Muscle of leg (tissue), 11 donors: ENCODE measurements around the gene BFSP2. TPM values are rescaled to one million over a fixed set of nuclear protein-coding genes. Genes with fewer than 3 reads are reported as not detected.

Source experiments
- DNase-seq: peaks from one replicate; pipeline ENCODE4 v3.0.0; 2013
- H3K27ac ChIP-seq: one replicate; pipeline ENCODE4 v1.5.1; 2013; ENCODE audit warnings: mild to moderate bottlenecking, low read length, control low read depth
- H3K27me3 ChIP-seq: one replicate; pipeline ENCODE4 v1.6.1; 2013; ENCODE audit warnings: low read length; ENCODE audit not compliant: control insufficient read depth, insufficient read depth
- H3K36me3 ChIP-seq: one replicate; pipeline ENCODE4 v1.6.1; 2013; ENCODE audit warnings: low read length; ENCODE audit not compliant: control insufficient read depth, insufficient read depth
- H3K4me1 ChIP-seq: one replicate; pipeline ENCODE4 v1.6.1; 2013; ENCODE audit warnings: low read length; ENCODE audit not compliant: control insufficient read depth, insufficient read depth
- H3K4me3 ChIP-seq: one replicate; pipeline ENCODE4 v1.5.1; 2013; ENCODE audit warnings: low read length, control low read depth
- H3K9me3 ChIP-seq: replicated peaks from 2 replicates; pipeline ENCODE4 v1.6.1; 2013; ENCODE audit warnings: low read depth, low read length; ENCODE audit not compliant: control insufficient read depth
- WGBS: methylation state at CpG from one replicate; pipeline ENCODE4 v1.1.5; 2013; ENCODE audit warnings: missing lambda C conversion rate; ENCODE audit not compliant: insufficient coverage; 5-methylcytosine and 5-hydroxymethylcytosine counted together
- polyA plus RNA-seq, 8 donors: library from polyadenylated mRNA; unstranded; fragments of 120-200 nt; gene quantifications; one replicate each; pipeline versions ENCODE4 v1.2.1 to v1.2.3, GENCODE V29; 2013; ENCODE audit warnings: inconsistent platforms in 1 of 8, low replicate concordance in 1 of 8; ENCODE audit not compliant: insufficient read length in 8 of 8, insufficient read depth in 1 of 8
- total RNA-seq: library from RNA; stranded (reverse); fragments of 120-200 nt; gene quantifications from one replicate; pipeline ENCODE4 v1.2.4, GENCODE V29; 2013

BFSP2 gene
- total and polyA plus RNA-seq, 9 donors: not detected

GRCh38 chr3:133368371-133369067 is 31.3 kb upstream of the BFSP2 start:
- H3K4me1 ChIP-seq: peaks cover 2% of the 10 kb centered on the region
- no peaks in the 10 kb centered on the region for H3K9me3 ChIP-seq
- 0% methylated on average over 1 of the region's 4 CpGs for WGBS
- H3K36me3 ChIP-seq: no peaks in the 10 kb centered on the region
- DNase-seq: no peak
- H3K27me3 ChIP-seq: no peaks in the 10 kb centered on the region
- H3K27ac ChIP-seq: no peak overlapping the region
- no peak overlapping the region for H3K4me3 ChIP-seq

- no peaks in the 10 kb centered on the region for H3K9me3 ChIP-seq
- H3K27ac ChIP-seq: no peak overlapping the region
- peaks cover 2% of the 10 kb centered on the region for H3K4me1 ChIP-seq
- H3K36me3 ChIP-seq: no peaks in the 10 kb centered on the region
- no peak overlapping the region for H3K4me3 ChIP-seq
- DNase-seq: no peak
- WGBS: 72% methylated on average over 5 of the region's 9 CpGs
- no peaks in the 10 kb centered on the region for H3K27me3 ChIP-seq
Measured at GRCh38 chr3:133369068-133369440, 30.8 kb upstream of the BFSP2 start.

- no peaks in the 10 kb centered on the region for H3K9me3 ChIP-seq
Measured at GRCh38 chr3:133371181-133371580, 28.7 kb upstream of the BFSP2 start.

GRCh38 chr3:133371676-133372075 is 28.2 kb upstream of the BFSP2 start:
- Histone ChIP-seq H3K4me3 (no peak overlapping the region), H3K9me3 (no peaks in the 10 kb centered on the region), H3K4me1 (peaks cover 9% of the 10 kb centered on the region), H3K36me3 (no peaks in the 10 kb centered on the region), H3K27ac (no peak overlapping the region), H3K27me3 (no peaks in the 10 kb centered on the region)
- WGBS: 100% methylated on average over 1 of the region's 1 CpG
- no peak for DNase-seq

More at GRCh38 chr3:133371181-133371580, 28.7 kb upstream of the BFSP2 start:
- Histone ChIP-seq H3K36me3 (no peaks in the 10 kb centered on the region), H3K27me3 (no peaks in the 10 kb centered on the region), H3K4me3 (no peak overlapping the region), H3K27ac (no peak overlapping the region), H3K4me1 (peaks cover 4% of the 10 kb centered on the region)
- no CpG with 5 or more reads among the region's 2 CpGs for WGBS
- DNase-seq: no peak

- Histone ChIP-seq H3K4me3 (no peak overlapping the region), H3K36me3 (no peaks in the 10 kb centered on the region), H3K27ac (no peak overlapping the region), H3K9me3 (no peaks in the 10 kb centered on the region), H3K27me3 (no peaks in the 10 kb centered on the region), H3K4me1 (peaks cover 6% of the 10 kb centered on the region)
- no peak for DNase-seq
- 17% methylated on average over 1 of the region's 4 CpGs for WGBS
Measured at GRCh38 chr3:133374708-133375402, 25.0 kb upstream of the BFSP2 start.

GRCh38 chr3:133375403-133375745 is 24.5 kb upstream of the BFSP2 start:
- no peaks in the 10 kb centered on the region for H3K36me3 ChIP-seq
- H3K4me1 ChIP-seq: peaks cover 6% of the 10 kb centered on the region
- H3K27ac ChIP-seq: no peak overlapping the region
- H3K4me3 ChIP-seq: no peak overlapping the region
- DNase-seq: no peak
- no peaks in the 10 kb centered on the region for H3K9me3 ChIP-seq
- H3K27me3 ChIP-seq: no peaks in the 10 kb centered on the region

- WGBS: 54% methylated on average over 5 of the region's 6 CpGs
- no peaks in the 10 kb centered on the region for H3K27me3 ChIP-seq
- H3K4me1 ChIP-seq: peaks cover 6% of the 10 kb centered on the region
- peak; percentile 38 for DNase-seq
- H3K4me3 ChIP-seq: no peak overlapping the region
- no peaks in the 10 kb centered on the region for H3K36me3 ChIP-seq
- H3K27ac ChIP-seq: no peak overlapping the region
- H3K9me3 ChIP-seq: no peaks in the 10 kb centered on the region
Measured at GRCh38 chr3:133376810-133377209, 23.0 kb upstream of the BFSP2 start.

- DNase-seq: peak; percentile 70
- H3K27ac ChIP-seq: no peak overlapping the region
- WGBS: 90% methylated on average over 3 of the region's 3 CpGs
- H3K4me1 ChIP-seq: peaks cover 6% of the 10 kb centered on the region
- H3K9me3 ChIP-seq: no peaks in the 10 kb centered on the region
- no peaks in the 10 kb centered on the region for H3K36me3 ChIP-seq
- H3K4me3 ChIP-seq: no peak overlapping the region
- no peaks in the 10 kb centered on the region for H3K27me3 ChIP-seq
Measured at GRCh38 chr3:133377396-133377795, 22.5 kb upstream of the BFSP2 start.

- WGBS: 89% methylated on average over 19 of the region's 19 CpGs
- no peaks in the 10 kb centered on the region for H3K36me3 ChIP-seq
Measured at GRCh38 chr3:133379926-133380325, 19.9 kb upstream of the BFSP2 start.

GRCh38 chr3:133380481-133381225 is 19.2 kb upstream of the BFSP2 start:
- DNase-seq: no peak
- Histone ChIP-seq H3K27ac (no peak overlapping the region), H3K4me1 (peaks cover 14% of the 10 kb centered on the region), H3K36me3 (no peaks in the 10 kb centered on the region), H3K4me3 (no peak overlapping the region), H3K27me3 (no peaks in the 10 kb centered on the region), H3K9me3 (no peaks in the 10 kb centered on the region)
- 94% methylated on average over 14 of the region's 16 CpGs for WGBS

More at GRCh38 chr3:133379926-133380325, 19.9 kb upstream of the BFSP2 start:
- Histone ChIP-seq H3K4me3 (no peak overlapping the region), H3K4me1 (peaks cover 14% of the 10 kb centered on the region), H3K9me3 (no peaks in the 10 kb centered on the region), H3K27ac (no peak overlapping the region), H3K27me3 (no peaks in the 10 kb centered on the region)
- DNase-seq: no peak
